Renal cortex interstitium (tissue), 15 donors: ENCODE measurements around the gene TAS2R30. TPM values are rescaled to one million over a fixed set of nuclear protein-coding genes. Genes with fewer than 3 reads are reported as not detected.

ENCODE experiments used
- DNase-seq, 11 donors: peaks; one replicate each; pipeline ENCODE4 v3.0.0-alpha.2; 2013; ENCODE audit warnings: low read depth in 9 of 11, low spot score in 4 of 11; ENCODE audit errors: extremely low read depth in 1 of 11
- long read RNA-seq, 16 experiments: transcript quantifications; one replicate each; lab custom pipeline, GENCODE V29; 2026
- polyA plus RNA-seq, 3 donors: library from polyadenylated mRNA; unstranded; fragments of 120-200 nt; gene quantifications; one replicate each; pipeline ENCODE4 v1.2.1, GENCODE V29; 2013; ENCODE audit not compliant: insufficient read length in 3 of 3

The TAS2R30 gene, protein sequence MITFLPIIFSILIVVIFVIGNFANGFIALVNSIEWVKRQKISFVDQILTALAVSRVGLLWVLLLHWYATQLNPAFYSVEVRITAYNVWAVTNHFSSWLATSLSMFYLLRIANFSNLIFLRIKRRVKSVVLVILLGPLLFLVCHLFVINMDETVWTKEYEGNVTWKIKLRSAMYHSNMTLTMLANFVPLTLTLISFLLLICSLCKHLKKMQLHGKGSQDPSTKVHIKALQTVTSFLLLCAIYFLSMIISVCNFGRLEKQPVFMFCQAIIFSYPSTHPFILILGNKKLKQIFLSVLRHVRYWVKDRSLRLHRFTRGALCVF
- under 1 TPM; 0.12 to 0.23 (median 0.22) TPM for polyA plus RNA-seq
- long read RNA-seq, donor 1, result 0 reads
- long read RNA-seq, donor 2, result 0 reads
- long read RNA-seq, donor 3, result 0 reads
- long read RNA-seq, donor 4, result 0 reads
- long read RNA-seq, donor 5, result 0 reads
- long read RNA-seq, donor 6, result 0 reads
- long read RNA-seq, donor 7, result 0 reads
- long read RNA-seq, donor 8, result 0 reads
- long read RNA-seq, donor 9, result 0 reads
- long read RNA-seq, donor 10, result 0 reads
- long read RNA-seq, donor 11, result 0 reads
- long read RNA-seq, donor 12, result 0 reads
- long read RNA-seq, donor 13, result 0 reads
- long read RNA-seq, donor 14, result 0 reads
- long read RNA-seq, donor 15, result 0 reads
- long read RNA-seq, donor 16, result 0 reads

DNA sequence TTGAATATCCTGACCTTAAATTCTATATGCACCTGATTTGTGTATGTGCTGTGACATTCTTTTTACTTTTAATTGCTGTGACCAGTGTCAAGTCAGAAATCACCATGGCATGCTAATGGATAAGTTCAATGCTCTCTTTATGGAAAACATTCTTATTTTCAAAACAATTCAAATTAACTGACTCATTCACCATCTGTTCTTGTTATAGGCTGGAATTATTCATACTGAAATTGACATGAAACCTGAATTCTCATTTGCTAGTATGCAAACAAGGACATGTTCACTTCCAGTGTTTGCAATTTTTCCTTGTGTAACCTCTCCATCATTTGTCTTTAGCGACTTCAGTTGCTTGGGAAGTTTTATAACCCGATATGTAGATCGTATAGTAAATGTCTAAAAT, at the start of gene TAS2R30:
TAS2R30 (minus strand) TSS at position 340 of the 400 bp plus-strand sequence. CDS start 400 bp downstream, outside the sequence.
- DNase-seq, result no peak

DNA sequence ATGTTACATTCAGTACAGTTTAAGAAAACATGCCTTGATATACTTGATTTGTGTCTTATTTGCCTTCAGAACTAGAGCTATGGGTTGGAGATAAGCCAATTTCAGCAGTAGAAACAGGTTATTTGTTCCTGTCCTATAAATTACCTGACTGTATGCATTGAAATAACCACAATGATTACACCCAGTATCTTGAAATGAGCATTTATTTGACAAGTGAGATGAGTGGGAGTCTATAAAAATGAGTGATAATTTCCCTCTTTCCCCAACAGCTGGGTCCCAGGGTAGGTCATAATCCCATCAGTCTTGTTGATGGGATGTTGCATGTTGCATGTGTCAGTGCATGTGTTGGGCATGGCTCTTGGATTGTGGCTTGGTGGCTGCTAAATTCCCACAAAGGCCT, 48.6 kb upstream of the TAS2R30 start:
- no peak for DNase-seq

DNA sequence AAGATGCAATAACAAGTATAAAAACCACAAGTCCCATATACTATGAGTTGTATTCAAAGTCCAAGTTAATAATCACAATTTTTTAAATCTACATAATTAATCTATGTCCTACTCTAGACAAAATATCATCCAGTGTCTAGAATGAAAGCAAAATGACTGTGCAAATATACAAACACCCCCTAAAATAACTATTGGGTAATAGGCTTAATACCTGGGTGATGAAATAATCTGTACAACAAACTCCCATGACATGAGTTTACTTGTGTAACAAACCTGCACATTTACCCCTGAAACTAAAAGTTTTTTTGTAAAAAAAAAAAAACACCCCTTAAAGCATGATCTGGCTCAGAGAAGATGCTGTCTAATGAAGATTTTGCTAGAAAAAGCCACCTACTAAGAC, 48.1 kb upstream of the TAS2R30 start:
- no peak for DNase-seq

DNA sequence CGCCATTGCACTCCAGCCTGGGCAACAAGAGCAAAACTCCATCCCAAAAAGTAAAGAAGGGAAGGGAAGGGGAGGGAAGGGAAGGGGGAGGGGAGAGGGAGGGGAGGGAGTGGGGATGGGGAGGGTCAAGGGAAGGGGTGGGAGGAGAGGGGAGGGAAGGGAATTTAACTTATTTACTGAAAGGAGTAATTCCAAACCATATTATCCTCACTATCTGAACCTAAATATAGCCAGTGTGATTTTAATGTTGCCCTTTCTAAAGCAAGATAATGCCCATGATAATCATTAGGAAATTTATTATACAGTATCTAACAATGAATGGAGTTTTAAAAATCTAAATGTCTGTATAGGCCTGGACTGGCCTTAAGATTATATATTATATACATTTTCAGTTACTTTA, 43.8 kb upstream of the TAS2R30 start:
- DNase-seq, result no peak

DNA sequence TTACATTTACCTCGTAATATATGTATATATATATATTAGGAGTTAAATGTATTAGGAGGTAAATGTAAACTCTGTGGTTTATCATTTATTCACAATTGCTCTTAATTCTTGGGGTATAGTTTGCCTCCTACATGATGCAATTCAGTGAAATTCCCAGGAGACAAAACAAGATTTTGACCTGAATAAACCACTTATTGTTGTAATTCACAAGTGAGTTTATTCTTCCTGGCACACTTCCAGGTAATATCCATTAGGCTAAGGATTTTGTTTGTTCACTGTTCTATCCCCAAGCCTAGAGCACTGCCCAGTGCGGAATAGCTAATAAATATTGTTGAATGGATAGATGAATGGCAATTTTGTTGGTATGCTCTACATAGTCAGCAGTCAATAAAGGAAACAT, 39.6 kb upstream of the TAS2R30 start:
- DNase-seq, result no peak

DNA sequence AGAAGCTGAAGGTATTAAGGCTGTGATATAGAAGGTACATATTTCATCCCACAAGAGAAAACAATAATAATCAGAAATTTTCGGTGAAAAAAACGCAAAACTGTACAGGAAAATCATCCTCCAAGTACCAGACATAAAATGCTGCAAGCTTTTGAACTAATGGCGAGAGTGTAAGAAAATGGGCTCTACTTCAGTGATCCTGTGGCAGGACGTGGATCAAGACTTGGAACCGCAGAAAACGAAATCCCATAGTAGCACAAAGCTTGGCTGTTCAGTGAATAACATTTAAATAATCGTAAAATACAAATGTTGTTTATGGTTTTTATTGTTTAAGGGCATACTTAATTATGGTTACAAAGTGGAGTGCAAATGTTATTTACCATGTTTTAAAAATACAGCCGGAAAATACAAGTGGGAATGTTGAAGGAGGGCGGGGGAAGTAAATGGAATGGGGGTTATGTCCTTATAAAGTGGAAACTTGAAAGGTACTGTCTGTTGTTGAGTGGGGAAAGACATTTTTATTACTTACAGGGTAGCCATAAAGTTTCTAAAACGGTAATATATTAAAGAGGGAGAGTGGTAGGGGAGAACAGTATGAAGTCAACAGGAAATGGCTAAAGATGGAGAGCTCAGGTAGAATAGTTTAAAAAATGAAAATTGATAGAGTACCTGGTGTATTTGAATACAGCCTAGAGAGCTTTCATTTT, 37.7 kb upstream of the TAS2R30 start:
- DNase-seq, result peak; percentile 15 to 56 (median 26)

DNA sequence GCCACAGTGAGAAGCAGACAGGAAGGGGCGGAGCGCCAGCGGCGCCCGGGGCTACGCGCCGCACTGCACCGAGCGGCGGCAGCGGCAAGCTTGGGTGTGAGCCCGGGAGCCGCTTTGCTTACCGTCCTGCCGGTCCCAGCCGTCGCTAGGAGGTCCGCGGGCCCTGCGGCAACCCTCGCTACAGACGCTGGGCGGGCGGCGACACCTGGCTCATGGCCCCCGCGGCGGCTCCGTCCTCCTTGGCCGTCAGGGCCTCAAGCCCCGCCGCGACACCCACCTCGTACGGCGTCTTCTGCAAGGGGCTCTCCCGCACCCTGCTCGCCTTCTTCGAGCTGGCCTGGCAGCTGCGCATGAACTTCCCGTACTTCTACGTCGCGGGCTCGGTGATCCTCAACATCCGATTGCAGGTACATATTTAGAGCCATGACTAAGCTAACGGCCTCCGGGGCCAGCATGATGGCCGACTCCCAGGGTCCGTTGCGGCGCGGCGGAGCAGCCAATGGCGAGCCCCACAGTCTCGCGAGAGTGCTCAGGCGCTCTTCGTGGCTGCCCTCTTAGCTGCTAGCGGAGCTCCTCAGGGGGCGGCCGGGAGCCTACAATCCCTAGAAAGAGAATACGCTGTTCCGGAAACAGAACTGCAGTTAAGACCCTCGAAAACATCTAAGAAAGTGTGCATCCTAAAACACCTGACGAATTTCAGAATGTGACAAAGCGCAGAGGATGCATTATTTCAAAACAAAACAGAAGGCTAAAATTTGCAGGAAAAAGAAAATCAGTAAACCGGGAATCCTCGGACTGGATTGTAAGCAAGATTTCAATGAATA, 36.9 kb upstream of the TAS2R30 start, which contains the start of gene SMIM10L1:
SMIM10L1 (plus strand) TSS at position 50 of the 824 bp plus-strand sequence; CDS start at position 213, 163 bp downstream.
- DNase-seq, result peak; percentile 85 to 95 (median 91)

DNA sequence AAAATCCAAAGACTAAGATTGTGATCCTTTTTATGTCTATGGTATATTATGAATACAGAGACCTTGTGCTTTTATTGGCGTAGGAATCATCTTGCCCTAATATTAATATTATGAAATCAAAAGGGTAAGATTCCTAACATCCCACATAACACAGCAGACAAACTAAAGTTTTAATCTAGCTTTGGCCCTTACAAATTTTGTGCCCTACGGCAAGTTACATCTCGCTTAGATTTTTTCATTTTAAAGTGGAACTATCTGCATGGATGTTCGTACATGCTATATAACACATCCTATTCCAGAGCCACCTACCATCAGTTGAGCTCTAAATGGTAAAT, 36.3 kb upstream of the TAS2R30 start:
- DNase-seq, result no peak

DNA sequence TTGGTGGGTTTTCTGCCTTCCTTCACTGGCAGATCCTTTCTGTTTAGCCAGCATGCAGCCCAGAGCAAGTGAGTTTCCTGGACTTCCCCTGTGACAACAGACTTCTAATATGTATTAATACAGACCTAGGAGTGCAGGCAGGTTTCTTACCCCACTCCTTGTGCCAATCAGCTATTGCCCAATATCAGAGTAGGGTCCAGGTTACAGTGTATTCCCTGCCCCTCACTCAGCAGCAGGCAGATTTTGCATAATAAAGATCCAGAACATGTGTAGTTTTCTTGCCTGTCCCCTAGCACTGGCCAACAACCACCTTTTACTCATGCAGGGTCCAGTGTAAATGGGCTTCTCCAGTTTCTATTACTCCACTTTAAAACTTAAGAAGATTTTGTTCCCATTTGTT, 31.9 kb upstream of the TAS2R30 start:
- DNase-seq, result no peak

DNA sequence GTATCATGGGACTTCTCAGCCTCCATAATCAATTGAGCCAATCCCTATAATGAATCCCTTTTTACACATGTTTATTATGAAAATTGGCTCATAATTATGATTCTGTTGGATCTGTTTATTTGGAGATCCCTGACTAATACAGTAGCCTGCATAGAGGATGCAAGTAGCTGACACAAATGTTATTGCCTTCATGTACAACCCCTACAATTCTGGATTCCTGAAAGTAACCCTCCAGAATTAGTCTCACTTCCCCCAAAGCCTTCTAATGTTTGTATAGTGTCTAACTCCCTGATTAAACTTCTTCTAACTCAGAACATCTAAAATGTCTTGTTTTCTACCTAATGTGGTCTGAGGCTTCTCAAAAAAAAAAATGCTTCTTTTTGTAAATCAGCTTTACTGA, 29.9 kb upstream of the TAS2R30 start:
- DNase-seq, result no peak

DNA sequence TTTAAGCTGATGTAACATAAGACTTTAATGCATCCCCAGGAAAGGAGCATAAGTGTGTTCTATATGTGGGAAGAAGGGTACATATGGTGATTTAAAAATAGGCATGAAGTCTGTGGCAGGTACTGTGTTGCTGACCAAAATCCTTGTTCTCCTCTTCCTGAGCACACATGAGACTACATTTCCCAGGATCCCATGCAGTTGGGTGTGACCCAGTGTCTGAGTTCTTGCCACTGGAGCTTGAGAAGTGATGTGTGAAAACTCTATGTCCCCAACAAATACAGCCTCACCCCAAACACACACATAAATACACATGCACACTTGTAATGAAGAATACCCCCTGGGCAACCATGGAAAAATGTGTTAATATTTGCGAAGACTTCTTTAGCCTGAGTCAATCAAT, 28.1 kb upstream of the TAS2R30 start:
- no peak for DNase-seq

DNA sequence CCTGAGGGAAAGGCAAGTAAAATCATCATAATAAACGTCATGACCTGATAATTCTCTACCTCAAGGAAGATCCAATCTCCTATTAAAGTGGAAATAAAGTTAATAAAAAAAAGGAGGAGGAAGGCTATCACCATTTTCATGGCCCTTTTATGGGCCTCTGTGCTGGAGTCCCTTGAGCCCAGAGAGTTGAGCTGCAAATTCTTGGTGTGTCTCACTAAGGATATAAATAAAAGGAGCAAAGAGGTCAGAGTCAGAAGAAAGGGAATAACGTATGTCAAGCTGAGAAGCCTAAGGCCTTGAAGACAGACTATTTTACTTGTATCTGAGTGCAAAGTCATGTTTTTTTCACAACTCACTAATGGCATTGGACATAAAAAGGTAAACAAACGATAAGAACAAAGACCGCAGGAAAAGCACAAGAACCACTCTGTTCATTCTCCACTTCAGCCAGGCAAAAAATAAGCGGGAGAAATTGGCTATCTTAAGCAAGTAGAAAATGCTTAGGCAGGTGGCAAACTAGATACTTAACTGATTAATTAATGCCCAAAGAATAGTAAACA, 24.5 kb upstream of the TAS2R30 start:
- no peak for DNase-seq

DNA sequence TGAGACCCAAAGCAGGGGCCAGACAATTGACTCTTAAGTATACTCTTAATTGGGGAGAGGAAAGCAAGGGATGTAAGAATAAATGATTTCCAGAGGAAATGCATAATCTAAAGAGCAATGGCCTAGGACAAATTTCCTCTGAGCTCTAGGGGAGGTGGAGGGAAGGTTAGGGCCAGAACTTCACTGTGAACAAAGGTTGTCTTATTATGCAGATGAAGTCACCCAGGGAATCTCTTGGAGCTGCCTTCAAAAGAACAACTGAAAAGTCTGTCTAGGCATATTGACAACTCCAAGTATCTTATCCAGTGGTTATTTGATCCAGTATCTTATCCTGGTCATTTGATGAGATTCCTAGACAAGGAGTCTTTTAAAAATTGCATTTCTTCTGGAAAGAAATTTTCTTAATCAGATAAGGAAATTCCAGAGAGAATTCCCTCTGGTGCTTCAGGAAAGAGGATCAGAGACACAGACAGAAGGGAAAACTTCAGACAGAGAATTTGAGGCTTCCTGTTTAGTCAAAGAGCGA, 20.0 kb upstream of the TAS2R30 start:
- no peak for DNase-seq

DNA sequence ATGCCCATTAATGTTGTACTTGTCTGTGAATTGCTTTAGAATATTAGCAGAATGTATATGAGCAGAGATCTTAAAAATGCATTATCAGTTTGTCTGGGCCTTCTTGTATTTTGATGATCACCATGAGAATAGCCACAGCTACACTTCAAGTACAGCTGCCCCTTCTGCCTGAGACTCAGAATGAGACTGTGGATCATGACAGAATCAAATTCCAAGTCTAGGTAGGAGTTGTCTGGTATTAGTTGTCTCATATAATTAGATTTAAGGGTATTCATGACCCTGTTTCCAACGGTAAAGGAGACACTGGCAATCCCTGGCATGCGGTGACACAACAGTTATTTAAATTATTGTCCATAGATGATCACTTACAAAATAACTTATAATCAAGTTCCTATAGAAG, 18.3 kb upstream of the TAS2R30 start:
- no peak for DNase-seq

DNA sequence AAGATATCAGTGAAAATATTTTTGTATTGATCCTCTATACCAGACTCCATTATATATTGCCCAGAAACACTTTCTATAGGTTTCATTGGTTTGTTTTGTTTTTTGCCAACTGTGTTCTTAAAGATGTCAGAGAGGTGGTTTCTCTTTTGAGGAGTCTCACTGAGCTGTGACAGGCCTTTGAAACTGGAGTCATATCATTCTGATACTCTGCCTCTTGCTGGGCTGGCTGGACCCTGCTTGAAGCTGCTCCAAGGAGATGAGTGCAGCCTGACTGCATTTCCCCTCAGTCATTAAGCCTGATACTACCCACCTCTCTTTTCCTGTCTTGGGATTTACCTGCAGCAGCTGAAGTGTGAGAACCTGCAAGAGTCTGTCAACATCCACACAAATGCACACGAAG, 16.4 kb upstream of the TAS2R30 start:
- DNase-seq, result no peak

DNA sequence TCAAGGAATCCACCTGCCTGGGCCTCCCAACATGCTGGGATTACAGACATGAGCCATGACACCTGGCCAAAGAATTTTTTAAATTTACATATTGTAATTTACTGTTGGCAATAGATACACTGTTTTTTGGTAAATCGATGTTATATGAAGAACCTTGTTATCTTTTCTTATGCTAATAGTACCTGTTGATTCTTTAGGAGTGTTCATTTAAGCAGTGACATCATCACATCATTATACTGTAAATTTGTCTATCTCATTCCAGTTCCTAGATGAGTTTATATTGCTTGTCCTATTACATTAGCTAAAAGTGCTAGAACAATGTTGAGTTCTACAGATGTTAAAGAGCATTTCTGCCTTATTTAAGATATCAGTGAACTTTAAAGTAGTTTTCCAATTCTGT, 13.0 kb upstream of the TAS2R30 start:
- DNase-seq, result no peak

DNA sequence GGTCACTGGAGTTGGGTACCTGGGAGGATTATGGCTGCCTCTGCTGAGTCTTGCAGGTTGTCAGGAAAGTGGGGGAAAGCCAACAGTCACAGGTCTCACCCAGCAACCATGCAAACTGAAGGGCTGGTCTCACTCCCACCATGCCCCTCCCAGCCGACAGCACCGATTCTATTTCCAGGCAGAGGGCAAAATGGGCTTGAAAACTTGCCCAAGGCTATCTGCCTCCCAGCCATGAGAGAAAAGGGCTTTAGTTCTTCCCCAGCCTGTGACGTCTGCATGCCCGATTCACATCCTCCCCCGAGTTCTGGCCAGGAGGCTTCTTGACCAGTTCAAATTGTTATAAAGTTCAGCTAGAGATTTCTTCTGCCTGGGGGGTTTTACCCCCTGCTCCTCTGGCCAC, 9.9 kb upstream of the TAS2R30 start:
- DNase-seq, result no peak

DNA sequence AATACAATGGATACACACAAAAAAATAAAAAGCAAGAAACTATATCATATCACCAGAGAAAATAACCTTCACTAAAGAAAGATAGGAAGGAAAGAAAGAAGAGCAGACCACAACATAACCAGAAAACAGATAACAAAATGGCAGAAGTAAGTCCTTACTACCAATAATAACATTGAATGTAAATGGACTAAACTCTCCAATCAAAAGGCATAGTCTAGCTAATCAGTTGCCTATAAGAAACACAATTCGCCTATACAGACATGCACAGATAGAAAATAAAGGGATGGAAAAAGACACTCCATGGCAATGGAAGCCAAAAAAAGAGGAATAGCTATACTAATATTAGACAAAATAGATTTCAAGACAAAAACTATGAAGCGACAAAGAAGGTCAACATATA, 8.9 kb upstream of the TAS2R30 start:
- no peak for DNase-seq

DNA sequence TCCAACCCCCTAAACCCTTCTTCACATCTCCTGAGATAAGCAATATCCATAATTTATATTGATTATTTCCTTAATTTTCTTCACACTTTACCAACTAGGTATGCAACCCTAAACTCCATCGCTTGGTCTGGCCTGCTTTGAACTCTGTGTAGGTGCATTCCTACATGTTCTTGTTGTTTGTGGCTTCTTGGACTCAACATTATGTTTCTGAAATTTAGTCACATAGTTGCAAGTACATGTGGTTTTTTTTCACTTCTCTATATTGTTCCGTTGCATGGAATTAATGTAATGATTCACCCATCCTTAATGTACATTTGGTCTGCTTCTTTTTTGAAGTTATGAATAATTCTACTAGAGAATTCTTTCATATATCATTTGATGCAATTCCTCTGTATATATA, 1.6 kb upstream of the TAS2R30 start:
- DNase-seq, result no peak
